PC-3 (cell line): Measurements from ENCODE around the gene ECPAS. TPM values are rescaled to one million over a fixed set of nuclear protein-coding genes. Genes with fewer than 3 reads are reported as not detected.
"Not testable (repeated sequence)": the region's sequence is repeated elsewhere in the genome, so short reads cannot be mapped to it uniquely, and the experiment has no call there.

Experiments
- ATAC-seq: fragments of 200-7000 bp; cut with Tn5 transposase; 2 replicates; pipeline ENCODE4 v1.9.1; 2020; ENCODE audit warnings: mild to moderate bottlenecking, moderate library complexity
- BruUV-seq: library from RNA; stranded (reverse); fragments of 400-500 nt; replicated peaks from 2 replicates; lab custom pipeline; 2021; lab: Mats Ljungman, UMichigan
- CTCF ChIA-PET: fragments of 300-600 bp; sonication (Branson Sonifier 250); formaldehyde crosslinking; loops from one replicate; lab custom pipeline; 2022; ENCODE audit warnings: antibody characterized with exemption; lab: Charles Lee
- POLR2A ChIA-PET: fragments of 300-600 bp; sonication (Branson Sonifier 250); formaldehyde crosslinking; loops from one replicate; lab custom pipeline; 2022; ENCODE audit warnings: antibody characterized with exemption; ENCODE audit not compliant: unreplicated experiment; lab: Charles Lee
- DNase-seq: peaks from one replicate; pipeline ENCODE4 v3.0.0-alpha.2; 2015
- H2AFZ ChIP-seq: fragments of 300-600 bp; sonication (generic); 2 replicates; pipeline ENCODE4 v1.6.0; 2016; ENCODE audit warnings: antibody characterized with exemption, low read length
- H3F3A ChIP-seq: fragments of 300-600 bp; sonication (generic); one replicate; pipeline ENCODE4 v1.6.0; 2017; ENCODE audit warnings: antibody characterized with exemption, low read length, control low read depth, mild to moderate bottlenecking; ENCODE audit not compliant: unreplicated experiment
- H3K27ac ChIP-seq: fragments of 300-600 bp; sonication (generic); 2 replicates; pipeline ENCODE4 v1.5.1; 2016; ENCODE audit warnings: mild to moderate bottlenecking, low read length
- H3K27me3 ChIP-seq: fragments of 300-600 bp; sonication (generic); 2 replicates; pipeline ENCODE4 v1.6.1; 2016; ENCODE audit warnings: low read length, mixed read lengths
- H3K36me3 ChIP-seq: fragments of 300-600 bp; sonication (generic); 2 replicates; pipeline ENCODE4 v1.6.1; 2016; ENCODE audit warnings: low read depth, mixed run types, low read length, mixed read lengths
- H3K4me1 ChIP-seq: fragments of 300-600 bp; sonication (generic); 2 replicates; pipeline ENCODE4 v1.5.1; 2016; ENCODE audit warnings: low read length; ENCODE audit not compliant: insufficient read depth
- H3K4me2 ChIP-seq: fragments of 300-600 bp; sonication (generic); 2 replicates; pipeline ENCODE4 v1.6.0; 2016; ENCODE audit warnings: low read length
- H3K4me3 ChIP-seq: fragments of 300-600 bp; sonication (generic); 2 replicates; pipeline ENCODE4 v1.5.1; 2016; ENCODE audit warnings: mild to moderate bottlenecking, low read length, mixed read lengths
- H3K79me2 ChIP-seq: fragments of 300-600 bp; sonication (generic); 2 replicates; pipeline ENCODE4 v1.6.1; 2017; ENCODE audit warnings: low read length, mixed read lengths
- H3K9ac ChIP-seq: fragments of 300-600 bp; sonication (generic); 2 replicates; pipeline ENCODE4 v1.6.0; 2016; ENCODE audit warnings: mild to moderate bottlenecking, low read length
- H3K9me2 ChIP-seq: fragments of 300-600 bp; sonication (generic); replicated peaks from 2 replicates; pipeline ENCODE4 v1.6.1; 2016; ENCODE audit warnings: mixed run types, low read length, mixed read lengths
- H3K9me3 ChIP-seq: fragments of 300-600 bp; sonication (generic); 2 replicates; pipeline ENCODE4 v1.6.1; 2016; ENCODE audit warnings: low read length, mixed read lengths
- H4K20me1 ChIP-seq: fragments of 300-600 bp; sonication (generic); 2 replicates; pipeline ENCODE4 v1.6.1; 2016; ENCODE audit warnings: low read length, mixed read lengths
- CTCF ChIP-seq: fragments of 300-600 bp; sonication (generic); conservative IDR thresholded peaks from 2 replicates; pipeline ENCODE4 v1.5.1; 2017; ENCODE audit warnings: antibody characterized with exemption, low read depth, mild to moderate bottlenecking, low read length
- EZH2 ChIP-seq: fragments of 300-600 bp; sonication (generic); IDR thresholded peaks from one replicate; pipeline ENCODE4 v1.6.1; 2017; ENCODE audit warnings: antibody characterized with exemption, mild to moderate bottlenecking, low read length; ENCODE audit not compliant: unreplicated experiment
- EZH2phosphoT487 ChIP-seq: fragments of 300-600 bp; sonication (generic); IDR thresholded peaks from 2 replicates; pipeline ENCODE4 v1.6.1; 2018; ENCODE audit warnings: mild to moderate bottlenecking, antibody characterized with exemption, low read length, borderline replicate concordance
- intact Hi-C: fragments of 100-400 bp; cut with micrococcal nuclease; formaldehyde crosslinking; loops from 2 replicates; pipeline ENCODE4 v1.9.0; 2023
- total RNA-seq: library from RNA; depleted of rRNA; stranded (reverse); fragments of >200 nt; gene quantifications from 2 replicates; pipeline ENCODE4 v1.2.3, GENCODE V29; 2014

The ECPAS gene
- total RNA-seq, 1 experiment from 2014 or later = 69.0 TPM

DNA sequence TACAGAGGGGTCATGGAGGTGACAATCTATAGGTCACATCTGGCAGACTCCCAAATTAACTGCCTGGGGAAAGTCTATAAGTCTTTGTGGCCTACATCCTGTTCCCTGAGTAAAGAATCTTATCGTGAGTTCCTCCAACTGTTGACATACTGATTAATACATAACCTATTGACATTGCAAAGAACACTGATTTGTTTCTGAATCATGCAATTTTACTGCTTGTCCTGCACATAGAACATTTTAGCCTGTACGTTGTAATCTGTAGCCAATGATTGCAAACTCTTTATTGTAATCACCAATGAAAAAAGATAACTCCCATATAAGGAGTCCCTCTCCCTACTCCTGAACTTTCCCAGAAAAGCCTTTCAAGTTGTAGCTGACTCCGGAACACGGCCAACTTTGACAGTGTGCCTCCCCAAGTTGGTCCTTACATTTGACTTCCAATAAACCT lies 135.3 kb downstream of the ECPAS start:
- Histone ChIP-seq H3F3A (peaks cover 18% of the 10 kb centered on the region), H3K79me2 (no peaks in the 10 kb centered on the region), H2AFZ (no peak overlapping the region), H3K36me3 (no peaks in the 10 kb centered on the region), H4K20me1 (no peaks in the 10 kb centered on the region), H3K4me3 (no peak overlapping the region; the same call in 1 of the 2 replicates), H3K27ac (peak overlapping the region; percentile 98), H3K4me1 (peaks cover 31% of the 10 kb centered on the region), H3K9ac (peak overlapping the region; percentile 82), H3K9me3 (no peaks in the 10 kb centered on the region), H3K27me3 (no peaks in the 10 kb centered on the region), H3K4me2 (peak overlapping the region; percentile 52), H3K9me2 (no peaks in the 10 kb centered on the region)
- ChIA-PET CTCF (no interaction called here), POLR2A (no interaction called here)
- DNase-seq = peak; percentile 88
- ATAC-seq = peak; percentile 76
- no TSS peak for BruUV-seq
- TF ChIP-seq CTCF (no peak), EZH2phosphoT487 (no peak), EZH2 (no peak)
- intact Hi-C loops = loop anchor here (1.0 kb wide), 1 partner anchor 26 kb away; no protein-coding TSS in a partner anchor

- H3K4me3 ChIP-seq, H2AFZ ChIP-seq, H3K36me3 ChIP-seq, CTCF ChIA-PET, H3K9me2 ChIP-seq, intact Hi-C loops, H3K27ac ChIP-seq, H3F3A ChIP-seq, BruUV-seq, H3K79me2 ChIP-seq, ATAC-seq, H3K4me1 ChIP-seq, H3K9me3 ChIP-seq, H4K20me1 ChIP-seq, H3K4me2 ChIP-seq, H3K9ac ChIP-seq, H3K27me3 ChIP-seq, POLR2A ChIA-PET: not testable (repeated sequence)
- DNase-seq = peak; percentile 8
These were observed 149.8 kb downstream of the ECPAS start for GRCh38 chr9:111334318-111334863.

DNA sequence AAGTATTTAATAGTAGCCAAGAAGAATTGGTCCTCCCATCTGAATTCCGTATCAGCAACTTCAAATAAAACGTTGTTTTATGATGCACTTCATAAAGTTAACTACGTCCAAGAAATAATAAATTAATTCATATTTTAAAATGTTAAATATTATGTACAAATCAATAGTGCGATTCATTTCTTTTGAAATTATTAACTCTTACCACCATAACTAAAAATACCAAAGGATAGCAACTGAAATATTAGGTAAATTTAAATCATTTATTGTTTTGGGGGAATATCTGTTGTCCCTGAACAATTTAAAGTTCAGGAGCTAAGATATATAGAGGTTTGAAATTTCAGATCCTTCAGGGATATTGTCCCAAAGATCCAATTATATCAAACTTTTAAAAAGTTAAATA lies 154.1 kb downstream of the ECPAS start, which contains the start of gene OR2K2:
OR2K2 (minus strand) TSS at position 101 of the 400 bp plus-strand sequence. CDS start 1,791 bp downstream, outside the sequence.
- no peaks in the 10 kb centered on the region for H3K79me2 ChIP-seq
- H3K4me1 ChIP-seq = 0 out of 2 replicates have a peak, but pooled peaks cover 3% of the 10 kb centered on the region
- no peak within 1 kb of the TSS for H3K27ac ChIP-seq
- H2AFZ ChIP-seq = no peak within 1 kb of the TSS
- H3K4me3 ChIP-seq = no peak within 1 kb of the TSS
- no peak within 1 kb of the TSS for H3K4me2 ChIP-seq
- H3K9me2 ChIP-seq = no peaks in the 10 kb centered on the region
- TF ChIP-seq EZH2 (no peak), CTCF (no peak), EZH2phosphoT487 (no peak)
- no peak within 1 kb of the TSS for H3K9ac ChIP-seq
- no peaks in the 10 kb centered on the region for H3K36me3 ChIP-seq
- ATAC-seq (no peak), DNase-seq (no peak)
- H3K9me3 ChIP-seq = no peaks in the 10 kb centered on the region
- no peaks in the 10 kb centered on the region for H3K27me3 ChIP-seq
- no TSS peak for BruUV-seq
- no peaks in the 10 kb centered on the region for H4K20me1 ChIP-seq
- H3F3A ChIP-seq = no peaks in the 10 kb centered on the region
- ChIA-PET POLR2A (no interaction called here), CTCF (no interaction called here)
- intact Hi-C loops = no loop called here
